Stimulated activated CD4-positive, alpha-beta T cell treated with anti-CD3 and anti-CD28 coated beads, TNF-alpha, amount 100 ng/mL, for 24 hours (primary cell): ENCODE results near the gene AMBP.

Source experiments
- DNase-seq, 3 experiments: peaks; one replicate each; pipeline ENCODE4 v3.0.0-alpha.2; 2020; ENCODE audit warnings: low read depth in 3 of 3

Gene AMBP

GRCh38 chr9:114072184-114073140 is 5.6 kb downstream of the AMBP start:
- no peak for DNase-seq

- no peak for DNase-seq
Measured at GRCh38 chr9:114071197-114071795, 6.8 kb downstream of the AMBP start.

- DNase-seq: no peak
Measured at GRCh38 chr9:114070188-114071103, 7.7 kb downstream of the AMBP start.

GRCh38 chr9:114069476-114070187 is 8.5 kb downstream of the AMBP start:
- DNase-seq: no peak

- no peak for DNase-seq
Measured at GRCh38 chr9:114065304-114065703, 12.8 kb downstream of the AMBP start.

GRCh38 chr9:114061830-114062474 is 16.1 kb downstream of the AMBP start:
- DNase-seq: no peak

- DNase-seq: no peak
Measured at GRCh38 chr9:114061292-114061691, 16.8 kb downstream of the AMBP start.

- DNase-seq: no peak
Measured at GRCh38 chr9:114060711-114061110, 17.4 kb downstream of the AMBP start.

GRCh38 chr9:114060070-114060469 is 18.0 kb downstream of the AMBP start:
- DNase-seq: no peak

- no peak for DNase-seq
Measured at GRCh38 chr9:114059047-114059803, 18.9 kb downstream of the AMBP start.

GRCh38 chr9:114058688-114059046 is 19.4 kb downstream of the AMBP start:
- DNase-seq: no peak

- no peak for DNase-seq
Measured at GRCh38 chr9:114057161-114057885, 20.8 kb downstream of the AMBP start.

GRCh38 chr9:114056527-114056926 is 21.6 kb downstream of the AMBP start:
- no peak for DNase-seq

GRCh38 chr9:114055894-114056293 is 22.2 kb downstream of the AMBP start:
- DNase-seq: no peak

- DNase-seq: no peak
Measured at GRCh38 chr9:114055061-114055460, 23.0 kb downstream of the AMBP start.

- DNase-seq: no peak
Measured at GRCh38 chr9:114054191-114054690, 23.9 kb downstream of the AMBP start.

- no peak for DNase-seq
Measured at GRCh38 chr9:114053246-114054005, 24.7 kb downstream of the AMBP start.

- DNase-seq: no peak
Measured at GRCh38 chr9:114051706-114052105, 26.4 kb downstream of the AMBP start.

- no peak for DNase-seq
Measured at GRCh38 chr9:114051281-114051680, 26.8 kb downstream of the AMBP start.
